HG02678 (cell line): ENCODE data around the gene TMEM97.

Experiments
- ATAC-seq: cut with Tn5 transposase; IDR thresholded peaks from one replicate; pipeline ENCODE4 v1.9.1; 2021; ENCODE audit warnings: mild to moderate bottlenecking, moderate library complexity; ENCODE audit not compliant: unreplicated experiment

Gene TMEM97

GRCh38 chr17:28363776-28364650, 45.0 kb downstream of the TMEM97 start:
- no peak for ATAC-seq

GRCh38 chr17:28364665-28365363, 45.8 kb downstream of the TMEM97 start, which contains the start of gene SEBOX:
Gene SEBOX, minus strand, starts transcription at chr17:28365199. Its CDS starts 48 bp downstream, at chr17:28365151.
- no peak for ATAC-seq

- no peak for ATAC-seq
Observed at GRCh38 chr17:28365487-28365886, 46.5 kb downstream of the TMEM97 start.

GRCh38 chr17:28366605-28367004, 47.6 kb downstream of the TMEM97 start:
- ATAC-seq = no peak

GRCh38 chr17:28367641-28368305, 48.8 kb downstream of the TMEM97 start:
- no peak for ATAC-seq

- ATAC-seq = no peak
Observed at GRCh38 chr17:28368306-28368831, 49.4 kb downstream of the TMEM97 start.

GRCh38 chr17:28368915-28369683, 50.1 kb downstream of the TMEM97 start:
- ATAC-seq = no peak

- ATAC-seq = no peak
Observed at GRCh38 chr17:28369684-28370034, 50.7 kb downstream of the TMEM97 start.

- no peak for ATAC-seq
Observed at GRCh38 chr17:28370035-28370743, 51.2 kb downstream of the TMEM97 start, which contains the start of gene VTN. Gene VTN, minus strand, starts transcription at chr17:28370307. Its CDS starts 104 bp downstream, at chr17:28370203.

- no peak for ATAC-seq
Observed at GRCh38 chr17:28370744-28371103, 51.7 kb downstream of the TMEM97 start.

GRCh38 chr17:28371245-28372202, 52.5 kb downstream of the TMEM97 start, which contains the start of gene SARM1:
Gene SARM1, plus strand, starts transcription at chr17:28371694. Its CDS starts 339 bp downstream, at chr17:28372033.
- ATAC-seq = peak; percentile 83

GRCh38 chr17:28372203-28372944, 53.4 kb downstream of the TMEM97 start:
- peak; percentile 16 for ATAC-seq

GRCh38 chr17:28372945-28373274, 53.9 kb downstream of the TMEM97 start:
- ATAC-seq = no peak
